HepG2 (cell line): ENCODE measurements around the gene TUBB3. TPM values are rescaled to one million over a fixed set of nuclear protein-coding genes. Genes with fewer than 3 reads are reported as not detected.

Source experiments
- ARNT2 ChIP-seq: sonication (generic); formaldehyde crosslinking; IDR thresholded peaks from 2 replicates; pipeline ENCODE4 v1.8.0; 2022; ENCODE audit warnings: mild to moderate bottlenecking, low read depth, missing genetic modification reagents, moderate library complexity
- EED ChIP-seq: sonication (generic); formaldehyde crosslinking; IDR thresholded peaks from 2 replicates; pipeline ENCODE4 v1.5.0; 2020; ENCODE audit warnings: mild to moderate bottlenecking, missing genetic modification reagents
- ESRRA ChIP-seq: sonication (generic); formaldehyde crosslinking; IDR thresholded peaks from 2 replicates; pipeline ENCODE4 v1.5.1; 2020; ENCODE audit warnings: mild to moderate bottlenecking, low read depth, missing genetic modification reagents
- JUNB ChIP-seq: sonication (generic); formaldehyde crosslinking; IDR thresholded peaks from 2 replicates; pipeline ENCODE4 v1.8.0; 2022; ENCODE audit warnings: missing genetic modification reagents, mild to moderate bottlenecking, borderline replicate concordance
- JUND ChIP-seq: sonication (generic); formaldehyde crosslinking; IDR thresholded peaks from 2 replicates; pipeline ENCODE4 v1.8.0; 2022; ENCODE audit warnings: mild to moderate bottlenecking, missing genetic modification reagents
- KLF15 ChIP-seq: sonication (generic); formaldehyde crosslinking; IDR thresholded peaks from 2 replicates; pipeline ENCODE4 v1.8.1; 2023; ENCODE audit warnings: borderline replicate concordance, mild to moderate bottlenecking, inconsistent platforms, missing genetic modification reagents, mixed read lengths
- MTA1 ChIP-seq: sonication (generic); formaldehyde crosslinking; IDR thresholded peaks from 2 replicates; pipeline ENCODE4 v1.4.0; 2020; ENCODE audit warnings: missing genetic modification reagents, mild to moderate bottlenecking, borderline replicate concordance
- POLR2AphosphoS5 ChIP-seq: IDR thresholded peaks from 2 replicates; pipeline ENCODE4 v1.6.1; 2012; ENCODE audit warnings: low read depth, low read length
- PTBP1 ChIP-seq: fragments of 200-400 bp; formaldehyde crosslinking; IDR thresholded peaks from 2 replicates; pipeline ENCODE4 v1.6.1; 2018; ENCODE audit warnings: low read length, low read depth; ENCODE audit not compliant: poor library complexity, severe bottlenecking
- SNAI1 ChIP-seq: sonication (generic); formaldehyde crosslinking; IDR thresholded peaks from 2 replicates; pipeline ENCODE4 v1.5.0; 2020; ENCODE audit warnings: mild to moderate bottlenecking, missing genetic modification reagents, borderline replicate concordance
- ZBTB2 ChIP-seq: sonication (generic); formaldehyde crosslinking; IDR thresholded peaks from 2 replicates; pipeline ENCODE4 v1.8.0; 2022; ENCODE audit warnings: low read depth, missing genetic modification reagents
- ZBTB44 ChIP-seq: sonication (generic); formaldehyde crosslinking; IDR thresholded peaks from 2 replicates; pipeline ENCODE4 v1.4.0; 2020; ENCODE audit warnings: missing genetic modification reagents
- ZEB1 ChIP-seq: IDR thresholded peaks from 2 replicates; pipeline ENCODE4 v1.6.1; 2012; ENCODE audit warnings: mild to moderate bottlenecking, low read depth, inconsistent platforms; ENCODE audit not compliant: insufficient replicate concordance
- ZFP36 ChIP-seq: fragments of 150-350 bp; IDR thresholded peaks from 2 replicates; pipeline ENCODE4 v1.6.1; 2018; ENCODE audit warnings: borderline replicate concordance, low read length, low read depth; ENCODE audit not compliant: partially characterized antibody
- ZMYM2 ChIP-seq: sonication (generic); formaldehyde crosslinking; IDR thresholded peaks from 2 replicates; pipeline ENCODE4 v1.8.0; 2022; ENCODE audit warnings: mild to moderate bottlenecking, missing genetic modification reagents
- ZNF142 ChIP-seq: sonication (generic); formaldehyde crosslinking; IDR thresholded peaks from 2 replicates; pipeline ENCODE4 v1.4.0; 2020; ENCODE audit warnings: missing genetic modification reagents
- ZNF496 ChIP-seq: sonication (generic); formaldehyde crosslinking; IDR thresholded peaks from 2 replicates; pipeline ENCODE4 v1.8.1; 2023; ENCODE audit warnings: mild to moderate bottlenecking, moderate library complexity, missing genetic modification reagents; ENCODE audit not compliant: insufficient replicate concordance
- ZNF674 ChIP-seq: sonication (generic); formaldehyde crosslinking; IDR thresholded peaks from 2 replicates; pipeline ENCODE4 v1.5.0; 2020; ENCODE audit warnings: low read depth, mild to moderate bottlenecking, missing genetic modification reagents
- ZNF775 ChIP-seq: sonication (generic); formaldehyde crosslinking; IDR thresholded peaks from 2 replicates; pipeline ENCODE4 v1.4.0; 2020; ENCODE audit warnings: missing genetic modification reagents, mild to moderate bottlenecking, moderate library complexity, borderline replicate concordance
- ZNF777 ChIP-seq: sonication (generic); formaldehyde crosslinking; IDR thresholded peaks from 2 replicates; pipeline ENCODE4 v1.4.0; 2020; ENCODE audit warnings: missing genetic modification reagents
- polyA plus RNA-seq, 8 experiments: library from polyadenylated mRNA; depleted of rRNA in 3 of 8; stranded (reverse) in 7 of 8; unstranded in 1 of 8; fragments of >200 nt; fragmentation: Illumina TruSeq in 4 of 8; extraction: Trizol in 4 of 8; gene quantifications; 2 replicates each; pipeline versions ENCODE4 v1.2.1 to v1.2.3, GENCODE V29; 2011 to 2016; ENCODE audit warnings: low read depth in 4 of 8, missing spikeins in 1 of 8, mixed read lengths in 1 of 8; ENCODE audit not compliant: insufficient read depth in 1 of 8
- total RNA-seq, 5 experiments: library from RNA; depleted of rRNA; stranded (reverse); fragments of >200 nt; fragmentation: Illumina TruSeq; extraction: Trizol; gene quantifications; 2 replicates each; pipeline ENCODE4 v1.2.3, GENCODE V29; 2016; ENCODE audit warnings: low read depth in 1 of 5

TUBB3 gene
- total and polyA plus RNA-seq, 2 of the 13 experiments (the other 11 are each of a cell fraction or from before 2014, with no cell fraction given), result 110 to 185 TPM

- no peak for TF ChIP-seq ZEB1
- TF ChIP-seq ZNF674, result no peak
- peak; percentile 68 for TF ChIP-seq ARNT2 (CRISPR knock-in tag)
- TF ChIP-seq ZNF496, result no peak
- TF ChIP-seq JUNB (CRISPR knock-in tag), result no peak
- TF ChIP-seq ZNF142 (CRISPR knock-in tag), result no peak
- TF ChIP-seq ZNF777 (CRISPR knock-in tag), result no peak
- TF ChIP-seq SNAI1 (CRISPR knock-in tag), result no peak
- no peak for TF ChIP-seq JUND (CRISPR knock-in tag)
- no peak for TF ChIP-seq ZNF775 (CRISPR knock-in tag)
- TF ChIP-seq KLF15, result peak; percentile 63; the same call in 1 of the 2 replicates
- peak; percentile 39; the same call in 1 of the 2 replicates for TF ChIP-seq MTA1 (CRISPR knock-in tag)
- no peak for TF ChIP-seq ZMYM2
- no peak for TF ChIP-seq ZFP36
- TF ChIP-seq ZBTB2 (CRISPR knock-in tag), result no peak
- TF ChIP-seq ESRRA (CRISPR knock-in tag), result no peak; the same call in 1 of the 2 replicates
- TF ChIP-seq PTBP1, result no peak
- no peak; the same call in 1 of the 2 replicates for TF ChIP-seq EED (CRISPR knock-in tag)
- TF ChIP-seq ZBTB44, result no peak
- no peak for TF ChIP-seq POLR2AphosphoS5
Measured at GRCh38 chr16:89922477-89922883, 662 bp upstream of the TUBB3 start (continued).
